ENCODE measurements around the gene SH2D3A.
"Not testable (repeated sequence)": the region's sequence is repeated elsewhere in the genome, so short reads cannot be mapped to it uniquely, and the experiment has no call there.

SH2D3A gene

GRCh38 chr19:6711078-6711361 lies 56.2 kb downstream of the SH2D3A start:
- no peaks in the 10 kb centered on the region for H3K9me3 ChIP-seq
- H3K4me1 ChIP-seq: no peaks in the 10 kb centered on the region
- peaks cover 0 to 5% (median 0%) of the 10 kb centered on the region in 3 donors for H3K36me3 ChIP-seq
- no peak for DNase-seq
- H3K27ac ChIP-seq: no peak overlapping the region
- TF ChIP-seq CTCF (IDR thresholded peaks at IDR 0.05): no peak
- peaks cover 0 to 53% of the 10 kb centered on the region in 2 donors for H3K27me3 ChIP-seq
- intact Hi-C loops (cut with DNase I; ENCODE audit: low total_unique reads): no loop called here
- H3K4me3 ChIP-seq: no peak overlapping the region

GRCh38 chr19:6710273-6711077 lies 56.8 kb downstream of the SH2D3A start:
- no peak overlapping the region for H3K27ac ChIP-seq

GRCh38 chr19:6709549-6709948 lies 57.7 kb downstream of the SH2D3A start:
- DNase-seq: no peak
- TF ChIP-seq CTCF (IDR thresholded peaks at IDR 0.05): no peak

More at GRCh38 chr19:6710273-6711077, 56.8 kb downstream of the SH2D3A start:
- H3K27me3 ChIP-seq: peaks cover 0 to 53% of the 10 kb centered on the region in 2 donors
- no peak overlapping the region for H3K4me3 ChIP-seq
- TF ChIP-seq CTCF (IDR thresholded peaks at IDR 0.05): no peak
- H3K9me3 ChIP-seq: no peaks in the 10 kb centered on the region
- peaks cover 0 to 5% (median 0%) of the 10 kb centered on the region in 3 donors for H3K36me3 ChIP-seq
- intact Hi-C loops (cut with DNase I; ENCODE audit: low total_unique reads): no loop called here
- DNase-seq: no peak
- H3K4me1 ChIP-seq: no peaks in the 10 kb centered on the region

GRCh38 chr19:6708913-6709312 lies 58.3 kb downstream of the SH2D3A start:
- H3K27ac ChIP-seq; H3K4me3 ChIP-seq; H3K4me1 ChIP-seq; H3K9me3 ChIP-seq; intact Hi-C loops (cut with DNase I; ENCODE audit: low total_unique reads); H3K36me3 ChIP-seq; DNase-seq: not testable (repeated sequence)
- peaks cover 0 to 50% of the 10 kb centered on the region in 2 donors for H3K27me3 ChIP-seq

More at GRCh38 chr19:6709549-6709948, 57.7 kb downstream of the SH2D3A start:
- Histone ChIP-seq H3K27me3 (peaks cover 0 to 52% of the 10 kb centered on the region in 2 donors), H3K36me3 (peaks cover 0 to 5% (median 0%) of the 10 kb centered on the region in 3 donors), H3K27ac (no peak overlapping the region), H3K4me1 (no peaks in the 10 kb centered on the region), H3K4me3 (no peak overlapping the region), H3K9me3 (no peaks in the 10 kb centered on the region)
- intact Hi-C loops (cut with DNase I; ENCODE audit: low total_unique reads): no loop called here

- Histone ChIP-seq H3K36me3 (peaks cover 0 to 5% (median 0%) of the 10 kb centered on the region in 3 donors), H3K9me3 (no peaks in the 10 kb centered on the region), H3K27me3 (peaks cover 0 to 50% of the 10 kb centered on the region in 2 donors), H3K4me1 (no peaks in the 10 kb centered on the region), H3K27ac (no peak overlapping the region), H3K4me3 (no peak overlapping the region)
- no peak for TF ChIP-seq CTCF (IDR thresholded peaks at IDR 0.05)
- intact Hi-C loops (cut with DNase I; ENCODE audit: low total_unique reads): no loop called here
- DNase-seq: no peak
These were observed 58.9 kb downstream of the SH2D3A start for GRCh38 chr19:6708346-6708745.

GRCh38 chr19:6707658-6708018 lies 59.6 kb downstream of the SH2D3A start:
- H3K4me3 ChIP-seq: no peak overlapping the region
- no peaks in the 10 kb centered on the region for H3K4me1 ChIP-seq
- peaks cover 0 to 5% (median 0%) of the 10 kb centered on the region in 3 donors for H3K36me3 ChIP-seq
- no peak for TF ChIP-seq CTCF (IDR thresholded peaks at IDR 0.05)
- H3K27me3 ChIP-seq: peaks cover 0 to 47% of the 10 kb centered on the region in 2 donors
- no peak for DNase-seq
- intact Hi-C loops (cut with DNase I; ENCODE audit: low total_unique reads): no loop called here
- H3K9me3 ChIP-seq: no peaks in the 10 kb centered on the region
- H3K27ac ChIP-seq: no peak overlapping the region
